RWPE2 (cell line): Measurements from ENCODE around the gene SPIRE1.

Source experiments
- ATAC-seq: fragments of 200-7000 bp; cut with Tn5 transposase; 3 replicates; pipeline ENCODE4 v1.9.1; 2021; ENCODE audit warnings: low read depth
- DNase-seq: peaks from one replicate; pipeline ENCODE4 v3.0.0-alpha.2; 2020; ENCODE audit warnings: low spot score
- H3K27ac ChIP-seq: fragments of 450-650 bp; 2 replicates; pipeline ENCODE4 v1.5.1; 2017; ENCODE audit warnings: mild to moderate bottlenecking; ENCODE audit not compliant: poor library complexity, severe bottlenecking
- H3K27me3 ChIP-seq: fragments of 250-450 bp; sonication (Bioruptor Pico); 2 replicates; pipeline ENCODE4 v1.5.1; 2021; ENCODE audit warnings: mild to moderate bottlenecking, moderate library complexity; ENCODE audit not compliant: insufficient read depth, poor library complexity, severe bottlenecking
- H3K36me3 ChIP-seq: fragments of 250-450 bp; sonication (Bioruptor Pico); 2 replicates; pipeline ENCODE4 v1.5.1; 2020; ENCODE audit warnings: low read depth, mild to moderate bottlenecking, moderate library complexity
- H3K4me1 ChIP-seq: fragments of 250-450 bp; sonication (Bioruptor Pico); 2 replicates; pipeline ENCODE4 v1.5.1; 2021; ENCODE audit warnings: mild to moderate bottlenecking, moderate library complexity; ENCODE audit not compliant: insufficient read depth, poor library complexity, severe bottlenecking
- H3K4me3 ChIP-seq: fragments of 250-450 bp; sonication (Bioruptor Pico); 2 replicates; pipeline ENCODE4 v1.5.1; 2021; ENCODE audit warnings: mild to moderate bottlenecking, moderate library complexity; ENCODE audit not compliant: severe bottlenecking
- H3K9me3 ChIP-seq: fragments of 250-450 bp; sonication (Bioruptor Pico); 2 replicates; pipeline ENCODE4 v1.5.1; 2021; ENCODE audit warnings: mild to moderate bottlenecking, moderate library complexity; ENCODE audit not compliant: severe bottlenecking
- CTCF ChIP-seq: fragments of 450-650 bp; IDR thresholded peaks from one replicate; pipeline ENCODE4 v1.5.1; 2017; ENCODE audit warnings: mild to moderate bottlenecking, moderate library complexity; ENCODE audit not compliant: poor library complexity, severe bottlenecking

The SPIRE1 gene

GRCh38 chr18:12463191-12463590 is 194.7 kb downstream of the SPIRE1 start:
- ATAC-seq (no peak), DNase-seq (no peak)
- H3K4me1 ChIP-seq: no peaks in the 10 kb centered on the region
- H3K9me3 ChIP-seq: no peaks in the 10 kb centered on the region
- H3K27ac ChIP-seq: no peak overlapping the region
- TF ChIP-seq CTCF: no peak
- H3K27me3 ChIP-seq: no peaks in the 10 kb centered on the region
- no peak overlapping the region for H3K4me3 ChIP-seq
- peaks cover 43% of the 10 kb centered on the region for H3K36me3 ChIP-seq

GRCh38 chr18:12462242-12462641 is 195.7 kb downstream of the SPIRE1 start:
- H3K36me3 ChIP-seq: peaks cover 43% of the 10 kb centered on the region
- H3K4me1 ChIP-seq: no peaks in the 10 kb centered on the region
- no peaks in the 10 kb centered on the region for H3K27me3 ChIP-seq
- no peak for ATAC-seq
- no peak overlapping the region for H3K27ac ChIP-seq
- no peak for TF ChIP-seq CTCF
- no peak for DNase-seq
- H3K9me3 ChIP-seq: no peaks in the 10 kb centered on the region
- H3K4me3 ChIP-seq: no peak overlapping the region

- no peak overlapping the region for H3K27ac ChIP-seq
- ATAC-seq: no peak
- TF ChIP-seq CTCF: no peak
Observed at GRCh38 chr18:12461326-12461725, 196.6 kb downstream of the SPIRE1 start.

GRCh38 chr18:12460874-12461273 is 197.0 kb downstream of the SPIRE1 start:
- no peak for DNase-seq
- no peak overlapping the region for H3K27ac ChIP-seq
- H3K4me3 ChIP-seq: no peak overlapping the region
- H3K27me3 ChIP-seq: no peaks in the 10 kb centered on the region
- peaks cover 54% of the 10 kb centered on the region for H3K36me3 ChIP-seq
- ATAC-seq: no peak
- H3K4me1 ChIP-seq: no peaks in the 10 kb centered on the region
- no peak for TF ChIP-seq CTCF
- H3K9me3 ChIP-seq: no peaks in the 10 kb centered on the region

More at GRCh38 chr18:12461326-12461725, 196.6 kb downstream of the SPIRE1 start:
- H3K27me3 ChIP-seq: no peaks in the 10 kb centered on the region
- peaks cover 51% of the 10 kb centered on the region for H3K36me3 ChIP-seq
- no peak for DNase-seq
- H3K4me1 ChIP-seq: no peaks in the 10 kb centered on the region
- H3K9me3 ChIP-seq: no peaks in the 10 kb centered on the region
- no peak overlapping the region for H3K4me3 ChIP-seq

- Histone ChIP-seq H3K27me3 (no peaks in the 10 kb centered on the region), H3K4me3 (no peak overlapping the region), H3K36me3 (peaks cover 43% of the 10 kb centered on the region), H3K27ac (no peak overlapping the region), H3K9me3 (no peaks in the 10 kb centered on the region), H3K4me1 (no peaks in the 10 kb centered on the region)
- DNase-seq (no peak), ATAC-seq (no peak)
- TF ChIP-seq CTCF: no peak
Observed at GRCh38 chr18:12458771-12459170, 199.1 kb downstream of the SPIRE1 start.
